H9 (cell line): ENCODE results near the gene GSTO2. TPM values are rescaled to one million over a fixed set of nuclear protein-coding genes. Genes with fewer than 3 reads are reported as not detected.

ENCODE experiments used
- DNase-seq: peaks from one replicate; pipeline ENCODE4 v3.0.0-alpha.2; 2017
- H2AFZ ChIP-seq: one replicate; pipeline ENCODE4 v1.6.1; 2013; ENCODE audit warnings: mild to moderate bottlenecking, low read length, control low read depth, moderate library complexity
- H2AK5ac ChIP-seq: 2 replicates; pipeline ENCODE4 v1.6.1; 2013; ENCODE audit warnings: low read length, control low read depth, mixed read lengths; ENCODE audit not compliant: insufficient read length
- H2BK120ac ChIP-seq: one replicate; pipeline ENCODE4 v1.6.1; 2013; ENCODE audit warnings: low read depth, mild to moderate bottlenecking, low read length, control low read depth, inconsistent platforms; ENCODE audit not compliant: poor library complexity, severe bottlenecking
- H2BK12ac ChIP-seq: 2 replicates; pipeline ENCODE4 v1.6.1; 2013; ENCODE audit warnings: low read length, control low read depth, mixed read lengths, low read depth; ENCODE audit not compliant: insufficient read length
- H2BK15ac ChIP-seq: 2 replicates; pipeline ENCODE4 v1.6.1; 2013; ENCODE audit warnings: low read depth, low read length, control low read depth
- H2BK20ac ChIP-seq: one replicate; pipeline ENCODE4 v1.6.1; 2013; ENCODE audit warnings: low read depth, mild to moderate bottlenecking, low read length, control low read depth, inconsistent platforms; ENCODE audit not compliant: poor library complexity, severe bottlenecking
- H2BK5ac ChIP-seq: 2 replicates; pipeline ENCODE4 v1.6.1; 2013; ENCODE audit warnings: low read length, control low read depth, mixed read lengths; ENCODE audit not compliant: insufficient read length
- H3K14ac ChIP-seq: 2 replicates; pipeline ENCODE4 v1.6.1; 2013; ENCODE audit warnings: low read length, control low read depth; ENCODE audit not compliant: insufficient read depth
- H3K18ac ChIP-seq: 2 replicates; pipeline ENCODE4 v1.6.1; 2013; ENCODE audit warnings: low read depth, mild to moderate bottlenecking, mixed read lengths, low read length, control low read depth; ENCODE audit not compliant: insufficient read length
- H3K23ac ChIP-seq: 2 replicates; pipeline ENCODE4 v1.6.1; 2013; ENCODE audit warnings: low read length, control low read depth, mixed read lengths, low read depth; ENCODE audit not compliant: insufficient read length
- H3K23me2 ChIP-seq: 2 replicates; pipeline ENCODE4 v1.6.1; 2013; ENCODE audit warnings: low read depth, mild to moderate bottlenecking, mixed read lengths, low read length, control low read depth; ENCODE audit not compliant: insufficient read length, poor library complexity, severe bottlenecking
- H3K27ac ChIP-seq: 2 replicates; pipeline ENCODE4 v1.5.1; 2013; ENCODE audit warnings: low read length, control low read depth, mixed read lengths, low read depth; ENCODE audit not compliant: insufficient read length
- H3K27me3 ChIP-seq: 2 replicates; pipeline ENCODE4 v1.6.1; 2013; ENCODE audit warnings: low read length, control low read depth, inconsistent platforms; ENCODE audit not compliant: insufficient read depth
- H3K4ac ChIP-seq: 2 replicates; pipeline ENCODE4 v1.6.1; 2013; ENCODE audit warnings: low read depth, mild to moderate bottlenecking, control low read depth, inconsistent platforms, low read length, moderate library complexity
- H3K4me1 ChIP-seq: 2 replicates; pipeline ENCODE4 v1.6.1; 2013; ENCODE audit warnings: low read length, control low read depth, inconsistent platforms; ENCODE audit not compliant: insufficient read depth
- H3K4me2 ChIP-seq: 2 replicates; pipeline ENCODE4 v1.6.1; 2013; ENCODE audit warnings: low read length, control low read depth, mixed read lengths; ENCODE audit not compliant: insufficient read length, insufficient read depth
- H3K56ac ChIP-seq: 2 replicates; pipeline ENCODE4 v1.6.1; 2013; ENCODE audit warnings: low read depth, mild to moderate bottlenecking, mixed read lengths, low read length, control low read depth; ENCODE audit not compliant: insufficient read length
- H3K79me1 ChIP-seq: 2 replicates; pipeline ENCODE4 v1.6.1; 2013; ENCODE audit warnings: low read depth, mild to moderate bottlenecking, moderate library complexity, low read length, control low read depth, inconsistent platforms; ENCODE audit not compliant: insufficient read depth, poor library complexity, severe bottlenecking
- H3K79me2 ChIP-seq: 2 replicates; pipeline ENCODE4 v1.6.1; 2013; ENCODE audit warnings: low read length, control low read depth, inconsistent platforms; ENCODE audit not compliant: insufficient read depth
- H3K9ac ChIP-seq: 2 replicates; pipeline ENCODE4 v1.6.1; 2013; ENCODE audit warnings: low read length, control low read depth, mixed read lengths; ENCODE audit not compliant: insufficient read length; ENCODE audit errors: extremely low read depth
- H3K9me3 ChIP-seq: one replicate; pipeline ENCODE4 v1.6.1; 2013; ENCODE audit warnings: low read depth, low read length, inconsistent platforms; ENCODE audit not compliant: control insufficient read depth
- H3T11ph ChIP-seq: one replicate; pipeline ENCODE4 v1.6.1; 2013; ENCODE audit warnings: mild to moderate bottlenecking, low read length, control low read depth, inconsistent platforms
- H4K20me1 ChIP-seq: one replicate; pipeline ENCODE4 v1.6.1; 2013; ENCODE audit not compliant: control insufficient read depth, insufficient read length, insufficient read depth
- H4K5ac ChIP-seq: 2 replicates; pipeline ENCODE4 v1.6.1; 2013; ENCODE audit warnings: low read depth, mild to moderate bottlenecking, mixed read lengths, low read length, control low read depth; ENCODE audit not compliant: insufficient read length
- H4K8ac ChIP-seq: replicated peaks from 2 replicates; pipeline ENCODE4 v1.6.1; 2013; ENCODE audit warnings: low read length, control low read depth, mixed read lengths, low read depth; ENCODE audit not compliant: insufficient read length
- H4K91ac ChIP-seq: 2 replicates; pipeline ENCODE4 v1.6.1; 2013; ENCODE audit warnings: low read depth, mild to moderate bottlenecking, moderate library complexity, mixed read lengths, low read length, control low read depth; ENCODE audit not compliant: insufficient read length
- H3K27ac Mint-ChIP-seq, 3 experiments: 2 replicates in 2 of 3; 3 replicates in 1 of 3; pipeline ENCODE4 v1.8.0; 2020 to 2021; ENCODE audit warnings: mixed read lengths in 3 of 3, mild to moderate bottlenecking in 1 of 3, moderate library complexity in 1 of 3
- H3K27me3 Mint-ChIP-seq: 2 replicates; pipeline ENCODE4 v1.8.0; 2021; ENCODE audit warnings: low read depth, mild to moderate bottlenecking, moderate library complexity, mixed read lengths
- H3K36me3 Mint-ChIP-seq, 3 experiments: 2 replicates in 2 of 3; 3 replicates in 1 of 3; pipeline ENCODE4 v1.8.0; 2020 to 2021; ENCODE audit warnings: low read depth in 3 of 3, mixed read lengths in 3 of 3; ENCODE audit not compliant: insufficient read depth in 1 of 3
- H3K4me1 Mint-ChIP-seq, 2 experiments: 2 replicates each; pipeline ENCODE4 v1.8.0; 2020; ENCODE audit warnings: mixed read lengths in 2 of 2
- H3K4me3 Mint-ChIP-seq, 2 experiments: 2 replicates in 1 of 2; 3 replicates in 1 of 2; pipeline ENCODE4 v1.8.0; 2020 to 2021; ENCODE audit warnings: mild to moderate bottlenecking in 2 of 2, mixed read lengths in 2 of 2, moderate library complexity in 1 of 2
- H3K9me3 Mint-ChIP-seq, 2 experiments: 2 replicates in 1 of 2; 3 replicates in 1 of 2; pipeline ENCODE4 v1.8.0; 2020; ENCODE audit warnings: mild to moderate bottlenecking in 2 of 2, mixed read lengths in 2 of 2, moderate library complexity in 1 of 2
- WGBS: extraction: QIAGEN DNeasy Blood & Tissue Kit; methylation state at CpG from one replicate; pipeline ENCODE4 v1.1.7; 2013; ENCODE audit warnings: missing lambda C conversion rate, low lambda C conversion rate, mixed read lengths; ENCODE audit not compliant: insufficient read length; ENCODE audit errors: extremely low coverage; 5-methylcytosine and 5-hydroxymethylcytosine counted together
- total RNA-seq: library from RNA; stranded (reverse); gene quantifications from 2 replicates; pipeline ENCODE4 v1.2.1, GENCODE V29; 2021
- TF ChIP-seq, protein P1 (sequence below): fragments of 200-600 bp; sonication (generic); conservative IDR thresholded peaks from 3 replicates; pipeline ENCODE4 v1.8.0; 2021; ENCODE audit warnings: antibody characterized with exemption, mild to moderate bottlenecking

Gene GSTO2
- total RNA-seq, 1 experiment from 2014 or later: 14.5 TPM

DNA sequence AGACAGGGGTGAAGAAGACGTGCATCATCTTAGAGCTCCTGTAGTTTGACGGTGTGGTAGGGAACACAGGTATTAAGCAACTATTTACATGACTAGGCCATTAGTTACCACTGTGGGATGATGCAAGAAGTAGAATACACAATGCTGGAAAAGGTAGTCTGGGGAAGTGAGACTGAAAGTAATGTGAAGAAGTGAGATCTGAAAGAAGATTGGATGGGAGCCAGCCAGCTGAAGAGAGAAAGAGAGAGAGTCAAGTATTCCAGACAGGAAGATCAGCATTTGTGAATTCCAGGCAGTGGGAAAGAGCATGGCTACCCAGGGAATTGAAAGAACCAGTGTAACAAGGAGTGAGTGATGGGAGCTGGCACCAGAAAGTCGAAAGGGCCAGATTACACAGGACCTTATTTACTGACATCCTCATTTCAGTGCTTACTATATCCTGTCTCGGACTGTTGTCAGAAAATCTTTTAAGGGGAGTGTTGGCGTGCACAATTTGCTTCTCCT lies 80.7 kb downstream of the GSTO2 start:
- no peak overlapping the region for H3K18ac ChIP-seq
- no peak for DNase-seq
- TF ChIP-seq, protein P1, sequence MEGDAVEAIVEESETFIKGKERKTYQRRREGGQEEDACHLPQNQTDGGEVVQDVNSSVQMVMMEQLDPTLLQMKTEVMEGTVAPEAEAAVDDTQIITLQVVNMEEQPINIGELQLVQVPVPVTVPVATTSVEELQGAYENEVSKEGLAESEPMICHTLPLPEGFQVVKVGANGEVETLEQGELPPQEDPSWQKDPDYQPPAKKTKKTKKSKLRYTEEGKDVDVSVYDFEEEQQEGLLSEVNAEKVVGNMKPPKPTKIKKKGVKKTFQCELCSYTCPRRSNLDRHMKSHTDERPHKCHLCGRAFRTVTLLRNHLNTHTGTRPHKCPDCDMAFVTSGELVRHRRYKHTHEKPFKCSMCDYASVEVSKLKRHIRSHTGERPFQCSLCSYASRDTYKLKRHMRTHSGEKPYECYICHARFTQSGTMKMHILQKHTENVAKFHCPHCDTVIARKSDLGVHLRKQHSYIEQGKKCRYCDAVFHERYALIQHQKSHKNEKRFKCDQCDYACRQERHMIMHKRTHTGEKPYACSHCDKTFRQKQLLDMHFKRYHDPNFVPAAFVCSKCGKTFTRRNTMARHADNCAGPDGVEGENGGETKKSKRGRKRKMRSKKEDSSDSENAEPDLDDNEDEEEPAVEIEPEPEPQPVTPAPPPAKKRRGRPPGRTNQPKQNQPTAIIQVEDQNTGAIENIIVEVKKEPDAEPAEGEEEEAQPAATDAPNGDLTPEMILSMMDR: no peak
- H3K23me2 ChIP-seq: no peaks in the 10 kb centered on the region
- no peaks in the 10 kb centered on the region for H3K9me3 ChIP-seq
- H3K9ac ChIP-seq: peak overlapping the region; percentile 46
- H3K23ac ChIP-seq: no peak overlapping the region
- peaks cover 6% of the 10 kb centered on the region for H3K27me3 Mint-ChIP-seq
- H3K27ac ChIP-seq: peak overlapping the region; percentile 17
- no peak overlapping the region for H3K4ac ChIP-seq
- H3K79me2 ChIP-seq: no peaks in the 10 kb centered on the region
- H2BK12ac ChIP-seq: no peak overlapping the region
- H3K4me1 ChIP-seq: peaks cover 6% of the 10 kb centered on the region; the same call in 1 of the 2 replicates
- H2BK5ac ChIP-seq: no peak overlapping the region
- H3K27me3 ChIP-seq: peaks cover 7% of the 10 kb centered on the region
- no peak overlapping the region for H3T11ph ChIP-seq
- no peak overlapping the region for H3K56ac ChIP-seq
- H4K5ac ChIP-seq: peak overlapping the region; percentile 84
- no peak overlapping the region for H4K8ac ChIP-seq
- H2AFZ ChIP-seq: peak overlapping the region; percentile 71
- H2BK20ac ChIP-seq: no peak overlapping the region
- H3K9me3 Mint-ChIP-seq: no peaks in the 10 kb centered on the region
- no peak overlapping the region for H2BK120ac ChIP-seq
- H4K20me1 ChIP-seq: no peaks in the 10 kb centered on the region
- no peak overlapping the region for H3K14ac ChIP-seq
- no peak overlapping the region for H2AK5ac ChIP-seq
- H3K4me1 Mint-ChIP-seq: peaks cover 5 to 7% of the 10 kb centered on the region in 2 experiments; a peak in 3 of 4 replicates
- no peak overlapping the region for H3K27ac Mint-ChIP-seq
- H4K91ac ChIP-seq: no peak overlapping the region
- no peaks in the 10 kb centered on the region for H3K36me3 Mint-ChIP-seq
- peak overlapping the region; percentile 33 for H3K4me2 ChIP-seq
- no peaks in the 10 kb centered on the region for H3K79me1 ChIP-seq
- H3K4me3 Mint-ChIP-seq: no peak overlapping the region
- no peak overlapping the region for H2BK15ac ChIP-seq
- WGBS: no CpG with 5 or more reads among the region's 5 CpGs
